ENCODE data around the gene C19orf38.

Gene C19orf38

GRCh38 chr19:10881403-10882107 is 33.3 kb downstream of the C19orf38 start:
- FAIRE-seq, result no peak

- no peak for FAIRE-seq
Measured at GRCh38 chr19:10882108-10882457, 33.9 kb downstream of the C19orf38 start.

- no peak for FAIRE-seq
Measured at GRCh38 chr19:10884274-10884673, 36.1 kb downstream of the C19orf38 start.

- no peak for FAIRE-seq
Measured at GRCh38 chr19:10885201-10886169, 37.3 kb downstream of the C19orf38 start.

GRCh38 chr19:10887616-10888367 is 39.6 kb downstream of the C19orf38 start:
- no peak for FAIRE-seq

- no peak for FAIRE-seq
Measured at GRCh38 chr19:10888421-10888866, 40.2 kb downstream of the C19orf38 start.

- no peak for FAIRE-seq
Measured at GRCh38 chr19:10889880-10890279, 41.7 kb downstream of the C19orf38 start.

- FAIRE-seq, result no peak
Measured at GRCh38 chr19:10891405-10892086, 43.3 kb downstream of the C19orf38 start.

- FAIRE-seq, result no peak
Measured at GRCh38 chr19:10892256-10892655, 44.0 kb downstream of the C19orf38 start.

- no peak for FAIRE-seq
Measured at GRCh38 chr19:10894911-10895213, 46.6 kb downstream of the C19orf38 start.

GRCh38 chr19:10895363-10895762 is 47.1 kb downstream of the C19orf38 start:
- FAIRE-seq, result no peak

GRCh38 chr19:10895920-10896319 is 47.7 kb downstream of the C19orf38 start:
- FAIRE-seq, result no peak

- no peak for FAIRE-seq
Measured at GRCh38 chr19:10896851-10897526, 48.8 kb downstream of the C19orf38 start.

GRCh38 chr19:10898633-10899032 is 50.4 kb downstream of the C19orf38 start:
- FAIRE-seq, result no peak

- no peak for FAIRE-seq
Measured at GRCh38 chr19:10899151-10899653, 51.0 kb downstream of the C19orf38 start.

- no peak for FAIRE-seq
Measured at GRCh38 chr19:10907925-10908324, 59.7 kb downstream of the C19orf38 start.

GRCh38 chr19:10908380-10908960 is 60.3 kb downstream of the C19orf38 start:
- no peak for FAIRE-seq

- no peak for FAIRE-seq
Measured at GRCh38 chr19:10911579-10912363, 63.6 kb downstream of the C19orf38 start.

- no peak for FAIRE-seq
Measured at GRCh38 chr19:10912619-10913018, 64.4 kb downstream of the C19orf38 start.

- FAIRE-seq, result no peak
Measured at GRCh38 chr19:10913716-10914340, 65.6 kb downstream of the C19orf38 start.
